IMR-90 (cell line): ENCODE data around the gene RUNX2. TPM values are rescaled to one million over a fixed set of nuclear protein-coding genes. Genes with fewer than 3 reads are reported as not detected.

Experiments
- ATAC-seq: fragments of 200-7000 bp; cut with Tn5 transposase; 2 replicates; pipeline ENCODE4 v1.9.1; 2020; ENCODE audit warnings: low read depth, mild to moderate bottlenecking, moderate library complexity
- BruUV-seq: library from RNA; stranded (reverse); fragments of 400-500 nt; replicated peaks from 2 replicates; lab custom pipeline; 2021; lab: Mats Ljungman, UMichigan
- CTCF ChIA-PET: fragments of 300-600 bp; formaldehyde crosslinking; extraction: SDS; loops from one replicate; lab custom pipeline; 2021; ENCODE audit warnings: antibody characterized with exemption; lab: Yijun Ruan, JAX
- POLR2A ChIA-PET: fragments of 300-600 bp; sonication (Branson Sonifier 250); formaldehyde crosslinking; loops from one replicate; lab custom pipeline; 2022; ENCODE audit warnings: antibody characterized with exemption; ENCODE audit not compliant: unreplicated experiment; lab: Charles Lee
- DNase-seq: peaks from one replicate; pipeline ENCODE4 v3.0.0; 2013
- H2AFZ ChIP-seq: replicated peaks from 2 replicates; pipeline ENCODE3; 2013; ENCODE audit warnings: low read length, mild to moderate bottlenecking; ENCODE audit not compliant: poor library complexity
- H2AK5ac ChIP-seq: 2 replicates; pipeline ENCODE4 v1.6.1; 2013; ENCODE audit warnings: low read depth, low read length, inconsistent platforms
- H2AK9ac ChIP-seq: replicated peaks from 2 replicates; pipeline ENCODE3; 2013; ENCODE audit warnings: mild to moderate bottlenecking, low read depth, low read length, moderate library complexity; ENCODE audit not compliant: poor library complexity
- H2BK120ac ChIP-seq: 2 replicates; pipeline ENCODE4 v1.6.1; 2013; ENCODE audit warnings: low read depth, low read length, inconsistent platforms
- H2BK15ac ChIP-seq: 3 replicates; pipeline ENCODE4 v1.6.1; 2013; ENCODE audit warnings: low read depth, low read length, inconsistent platforms
- H2BK20ac ChIP-seq: 2 replicates; pipeline ENCODE4 v1.6.1; 2013; ENCODE audit warnings: low read depth, mild to moderate bottlenecking, inconsistent platforms, low read length, moderate library complexity
- H2BK5ac ChIP-seq: 2 replicates; pipeline ENCODE4 v1.6.1; 2013; ENCODE audit warnings: mild to moderate bottlenecking, low read depth, low read length, inconsistent platforms; ENCODE audit not compliant: poor library complexity, severe bottlenecking
- H3K14ac ChIP-seq: replicated peaks from 2 replicates; pipeline ENCODE4 v1.6.1; 2013; ENCODE audit warnings: low read depth, low read length, inconsistent platforms
- H3K18ac ChIP-seq: 2 replicates; pipeline ENCODE4 v1.6.1; 2013; ENCODE audit warnings: low read depth, low read length, control low read depth
- H3K23ac ChIP-seq: 2 replicates; pipeline ENCODE4 v1.6.1; 2013; ENCODE audit warnings: low read depth, low read length, inconsistent platforms
- H3K27ac ChIP-seq: 2 replicates; pipeline ENCODE4 v1.5.1; 2013; ENCODE audit warnings: mild to moderate bottlenecking, control low read depth, low read length; ENCODE audit not compliant: insufficient read depth
- H3K27me3 ChIP-seq: 2 replicates; pipeline ENCODE4 v1.6.1; 2013; ENCODE audit warnings: low read length; ENCODE audit not compliant: control insufficient read depth, insufficient read depth
- H3K36me3 ChIP-seq: 2 replicates; pipeline ENCODE4 v1.6.1; 2013; ENCODE audit warnings: low read length, mixed read lengths; ENCODE audit not compliant: control insufficient read depth, insufficient read depth
- H3K4ac ChIP-seq: 2 replicates; pipeline ENCODE4 v1.6.1; 2013; ENCODE audit warnings: low read depth, low read length, inconsistent platforms
- H3K4me1 ChIP-seq: 2 replicates; pipeline ENCODE4 v1.6.1; 2013; ENCODE audit warnings: low read length, mixed read lengths; ENCODE audit not compliant: control insufficient read depth, insufficient read depth
- H3K4me2 ChIP-seq: 2 replicates; pipeline ENCODE4 v1.6.1; 2013; ENCODE audit warnings: low read depth, mild to moderate bottlenecking, control low read depth, low read length, moderate library complexity
- H3K4me3 ChIP-seq: 2 replicates; pipeline ENCODE4 v1.5.1; 2013; ENCODE audit warnings: low read depth, mild to moderate bottlenecking, control low read depth, low read length, moderate library complexity; ENCODE audit not compliant: insufficient read depth
- H3K56ac ChIP-seq: 2 replicates; pipeline ENCODE4 v1.6.1; 2013; ENCODE audit warnings: low read length, inconsistent platforms; ENCODE audit not compliant: insufficient read depth; ENCODE audit errors: extremely low read depth
- H3K79me1 ChIP-seq, 2 experiments: 2 replicates each; pipeline ENCODE4 v1.6.1; 2013; ENCODE audit warnings: low read length in 2 of 2, inconsistent platforms in 1 of 2, low read depth in 1 of 2
- H3K9ac ChIP-seq: 2 replicates; pipeline ENCODE4 v1.6.1; 2013; ENCODE audit warnings: low read depth, low read length, control low read depth
- H3K9me1 ChIP-seq: 2 replicates; pipeline ENCODE4 v1.6.1; 2013; ENCODE audit warnings: low read length, inconsistent platforms; ENCODE audit not compliant: insufficient read depth
- H3K9me3 ChIP-seq: 2 replicates; pipeline ENCODE4 v1.6.1; 2013; ENCODE audit warnings: low read length; ENCODE audit not compliant: control insufficient read depth, insufficient read depth
- H4K20me1 ChIP-seq: 2 replicates; pipeline ENCODE4 v1.6.1; 2013; ENCODE audit warnings: low read length, inconsistent platforms; ENCODE audit not compliant: insufficient read depth
- H4K5ac ChIP-seq: 2 replicates; pipeline ENCODE4 v1.6.1; 2013; ENCODE audit warnings: mild to moderate bottlenecking, low read depth, low read length, control low read depth
- H4K8ac ChIP-seq, 2 experiments: 2 replicates each; pipeline ENCODE4 v1.6.1; 2013; ENCODE audit warnings: low read depth in 2 of 2, low read length in 2 of 2, control low read depth in 1 of 2, inconsistent platforms in 1 of 2
- H4K91ac ChIP-seq: 2 replicates; pipeline ENCODE4 v1.6.1; 2013; ENCODE audit warnings: low read depth, low read length, inconsistent platforms; ENCODE audit not compliant: insufficient read depth
- CEBPB ChIP-seq: IDR thresholded peaks from 2 replicates; pipeline ENCODE4 v1.6.1; 2012; ENCODE audit warnings: low read depth, low read length, improper control_type of control experiment
- CHD1 ChIP-seq: IDR thresholded peaks from 2 replicates; pipeline ENCODE4 v1.6.1; 2012; ENCODE audit warnings: low read depth, low read length, improper control_type of control experiment
- FOS ChIP-seq: fragments of 150-350 bp; IDR thresholded peaks from 2 replicates; pipeline ENCODE4 v1.6.1; 2016; ENCODE audit warnings: low read depth, low read length
- MAFK ChIP-seq: IDR thresholded peaks from 2 replicates; pipeline ENCODE4 v1.6.1; 2012; ENCODE audit warnings: low read depth, low read length, improper control_type of control experiment
- MAZ ChIP-seq: IDR thresholded peaks from 2 replicates; pipeline ENCODE4 v1.6.1; 2012; ENCODE audit warnings: low read depth, mild to moderate bottlenecking, low read length, improper control_type of control experiment, moderate library complexity, borderline replicate concordance
- NFE2L2 ChIP-seq: fragments of 150-350 bp; IDR thresholded peaks from 2 replicates; pipeline ENCODE4 v1.6.1; 2016; ENCODE audit warnings: low read depth, mild to moderate bottlenecking, low read length
- RAD21 ChIP-seq: IDR thresholded peaks from 2 replicates; pipeline ENCODE4 v1.6.1; 2012; ENCODE audit warnings: low read length, improper control_type of control experiment
- RCOR1 ChIP-seq: IDR thresholded peaks from 2 replicates; pipeline ENCODE4 v1.6.1; 2012; ENCODE audit warnings: mild to moderate bottlenecking, low read length, improper control_type of control experiment; ENCODE audit not compliant: insufficient replicate concordance
- RFX5 ChIP-seq: IDR thresholded peaks from 2 replicates; pipeline ENCODE4 v1.8.0; 2012; ENCODE audit warnings: low read depth, mild to moderate bottlenecking, low read length, moderate library complexity
- SMC3 ChIP-seq: fragments of 150-350 bp; IDR thresholded peaks from 2 replicates; pipeline ENCODE4 v1.6.1; 2016; ENCODE audit warnings: low read depth, mild to moderate bottlenecking, antibody characterized with exemption, low read length, moderate library complexity
- WGBS, 2 experiments: methylation state at CpG; one replicate each; pipeline versions ENCODE4 v1.1.5 to v1.1.7; 2013; ENCODE audit warnings: missing lambda C conversion rate in 2 of 2; ENCODE audit not compliant: insufficient read length in 1 of 2; ENCODE audit errors: extremely low coverage in 2 of 2; 5-methylcytosine and 5-hydroxymethylcytosine counted together
- dilution Hi-C: fragments of 300-500 bp; cut with HindIII; formaldehyde crosslinking; loops from one replicate; pipeline ENCODE4 v1.14.3; 2018; ENCODE audit warnings: low sequenced_read_pairs; ENCODE audit not compliant: unreplicated experiment
- in situ Hi-C: fragments of 300-500 bp; cut with MboI; formaldehyde crosslinking; loops from 3 replicates; pipeline ENCODE4 v1.14.3; 2019; ENCODE audit warnings: low sequenced_read_pairs, inconsistent platforms, mixed read lengths
- intact Hi-C: fragments of 100-400 bp; cut with micrococcal nuclease; formaldehyde crosslinking; loops from 2 replicates; pipeline ENCODE4 v1.10.0; 2022
- polyA plus RNA-seq, 3 experiments: library from polyadenylated mRNA; depleted of rRNA; stranded (reverse); fragments of >200 nt; gene quantifications; 2 replicates each; pipeline ENCODE4 v1.2.3, GENCODE V29; 2012; ENCODE audit warnings: low replicate concordance in 1 of 3
- total RNA-seq: library from RNA; depleted of rRNA; stranded (reverse); fragments of >200 nt; gene quantifications from 2 replicates; pipeline ENCODE4 v1.2.3, GENCODE V29; 2012
- TF ChIP-seq, protein P1 (sequence below): conservative IDR thresholded peaks from 2 replicates; pipeline ENCODE4 v1.5.1; 2012; ENCODE audit warnings: mild to moderate bottlenecking, low read depth, low read length, improper control_type of control experiment
- TF ChIP-seq, protein P2 (sequence below): fragments of 150-350 bp; IDR thresholded peaks from 2 replicates; pipeline ENCODE4 v1.6.1; 2016; ENCODE audit warnings: low read depth, mild to moderate bottlenecking, low read length, moderate library complexity, borderline replicate concordance
- TF ChIP-seq, protein P3 (sequence below): fragments of 150-350 bp; IDR thresholded peaks from 2 replicates; pipeline ENCODE4 v1.6.1; 2017; ENCODE audit warnings: mild to moderate bottlenecking, antibody characterized with exemption, low read length, low read depth

Gene RUNX2
- total and polyA plus RNA-seq, 2 of the 4 experiments (the other 2 are of a cell fraction): 2.3 to 4.7 TPM

DNA sequence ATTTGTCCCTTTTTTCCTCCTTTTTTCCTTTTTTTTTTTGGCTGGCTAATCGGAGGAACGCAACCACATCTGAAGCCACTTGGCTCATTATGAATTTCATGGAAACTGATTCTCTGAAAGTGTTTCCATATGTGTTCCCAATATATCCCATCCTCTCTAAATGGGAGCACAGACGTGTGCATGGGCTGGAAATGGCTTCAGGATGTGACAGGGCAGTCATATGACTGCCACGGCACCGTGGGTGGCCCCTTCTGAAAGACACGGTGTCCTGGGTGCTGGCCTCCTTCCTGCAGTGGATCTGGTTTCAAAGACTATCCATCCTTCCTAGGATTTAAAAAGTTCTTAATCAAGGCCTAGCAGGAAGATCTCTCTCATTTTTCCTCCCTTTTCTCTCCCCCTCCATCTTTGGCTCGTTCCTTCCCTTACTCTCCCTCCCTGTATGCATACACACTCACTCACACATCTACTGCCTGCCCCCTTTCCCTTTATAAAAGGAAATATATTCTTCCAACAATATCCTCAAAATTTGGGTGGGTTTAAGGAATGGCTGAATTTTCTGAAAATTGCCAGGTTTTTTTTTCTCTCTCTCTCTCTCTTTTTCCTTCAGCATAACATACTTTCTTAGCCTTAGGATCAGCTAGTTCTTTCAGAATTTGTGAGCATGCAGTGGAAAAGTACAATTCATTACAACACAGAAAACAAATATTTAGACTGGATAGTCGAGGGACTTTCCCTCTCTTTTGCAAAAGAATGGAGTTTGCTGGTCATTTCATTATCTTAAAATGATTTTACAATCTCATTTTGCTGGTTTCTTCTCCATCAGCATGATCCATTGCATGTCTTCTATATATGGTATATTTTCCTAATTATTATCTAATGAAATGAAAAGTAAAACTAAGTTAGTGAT is 210.8 kb downstream of the RUNX2 start:
- dilution Hi-C loops (no loop called here), intact Hi-C loops (no loop called here), in situ Hi-C loops (no loop called here)
- ChIA-PET POLR2A (no interaction called here), CTCF (no interaction called here)
- Histone ChIP-seq H2AK9ac (no peak overlapping the region), H3K9me1 (peaks cover 7% of the 10 kb centered on the region), H2BK20ac (no peak overlapping the region), H3K23ac (peak overlapping the region; percentile 29; the same call in 1 of the 2 replicates), H3K9ac (no peak overlapping the region), H3K4me3 (no peak overlapping the region), H2AFZ (no peak overlapping the region), H3K27me3 (no peaks in the 10 kb centered on the region), H3K4me2 (no peak overlapping the region; the same call in 1 of the 2 replicates), H4K91ac (no peak overlapping the region), H3K4me1 (peaks cover 4% of the 10 kb centered on the region; the same call in 1 of the 2 replicates), H2BK5ac (no peak overlapping the region), H3K27ac (no peak overlapping the region), H3K18ac (no peak overlapping the region), H3K14ac (no peak overlapping the region), H3K56ac (no peak overlapping the region), H4K5ac (no peak overlapping the region; the same call in 1 of the 2 replicates), H3K36me3 (no peaks in the 10 kb centered on the region), H2BK120ac (no peak overlapping the region), H3K79me1 (peaks cover 0 to 6% of the 10 kb centered on the region in 2 experiments; a peak in 1 of 4 replicates), H2AK5ac (no peak overlapping the region; the same call in 1 of the 2 replicates), H4K20me1 (no peaks in the 10 kb centered on the region), H4K8ac (peak overlapping the region in 1 of 2 experiments; percentile 4; a peak in 1 of 4 replicates), H2BK15ac (no peak overlapping the region; the same call in 2 of the 3 replicates), H3K9me3 (no peaks in the 10 kb centered on the region), H3K4ac (peak overlapping the region; percentile 31; the same call in 1 of the 2 replicates)
- no CpG with 5 or more reads among the region's 8 CpGs for WGBS, 2 experiments
- ATAC-seq (no peak), DNase-seq (no peak)
- no TSS peak for BruUV-seq
- TF ChIP-seq, protein P1, sequence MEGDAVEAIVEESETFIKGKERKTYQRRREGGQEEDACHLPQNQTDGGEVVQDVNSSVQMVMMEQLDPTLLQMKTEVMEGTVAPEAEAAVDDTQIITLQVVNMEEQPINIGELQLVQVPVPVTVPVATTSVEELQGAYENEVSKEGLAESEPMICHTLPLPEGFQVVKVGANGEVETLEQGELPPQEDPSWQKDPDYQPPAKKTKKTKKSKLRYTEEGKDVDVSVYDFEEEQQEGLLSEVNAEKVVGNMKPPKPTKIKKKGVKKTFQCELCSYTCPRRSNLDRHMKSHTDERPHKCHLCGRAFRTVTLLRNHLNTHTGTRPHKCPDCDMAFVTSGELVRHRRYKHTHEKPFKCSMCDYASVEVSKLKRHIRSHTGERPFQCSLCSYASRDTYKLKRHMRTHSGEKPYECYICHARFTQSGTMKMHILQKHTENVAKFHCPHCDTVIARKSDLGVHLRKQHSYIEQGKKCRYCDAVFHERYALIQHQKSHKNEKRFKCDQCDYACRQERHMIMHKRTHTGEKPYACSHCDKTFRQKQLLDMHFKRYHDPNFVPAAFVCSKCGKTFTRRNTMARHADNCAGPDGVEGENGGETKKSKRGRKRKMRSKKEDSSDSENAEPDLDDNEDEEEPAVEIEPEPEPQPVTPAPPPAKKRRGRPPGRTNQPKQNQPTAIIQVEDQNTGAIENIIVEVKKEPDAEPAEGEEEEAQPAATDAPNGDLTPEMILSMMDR: no peak
- TF ChIP-seq CEBPB (no peak), SMC3 (no peak), RAD21 (no peak), RCOR1 (no peak), FOS (no peak), CHD1 (no peak), MAZ (no peak), RFX5 (no peak), MAFK (no peak), NFE2L2 (no peak)
- TF ChIP-seq, protein P2, sequence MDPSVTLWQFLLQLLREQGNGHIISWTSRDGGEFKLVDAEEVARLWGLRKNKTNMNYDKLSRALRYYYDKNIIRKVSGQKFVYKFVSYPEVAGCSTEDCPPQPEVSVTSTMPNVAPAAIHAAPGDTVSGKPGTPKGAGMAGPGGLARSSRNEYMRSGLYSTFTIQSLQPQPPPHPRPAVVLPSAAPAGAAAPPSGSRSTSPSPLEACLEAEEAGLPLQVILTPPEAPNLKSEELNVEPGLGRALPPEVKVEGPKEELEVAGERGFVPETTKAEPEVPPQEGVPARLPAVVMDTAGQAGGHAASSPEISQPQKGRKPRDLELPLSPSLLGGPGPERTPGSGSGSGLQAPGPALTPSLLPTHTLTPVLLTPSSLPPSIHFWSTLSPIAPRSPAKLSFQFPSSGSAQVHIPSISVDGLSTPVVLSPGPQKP: no peak
- TF ChIP-seq, protein P3, sequence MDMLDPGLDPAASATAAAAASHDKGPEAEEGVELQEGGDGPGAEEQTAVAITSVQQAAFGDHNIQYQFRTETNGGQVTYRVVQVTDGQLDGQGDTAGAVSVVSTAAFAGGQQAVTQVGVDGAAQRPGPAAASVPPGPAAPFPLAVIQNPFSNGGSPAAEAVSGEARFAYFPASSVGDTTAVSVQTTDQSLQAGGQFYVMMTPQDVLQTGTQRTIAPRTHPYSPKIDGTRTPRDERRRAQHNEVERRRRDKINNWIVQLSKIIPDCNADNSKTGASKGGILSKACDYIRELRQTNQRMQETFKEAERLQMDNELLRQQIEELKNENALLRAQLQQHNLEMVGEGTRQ: no peak
